GM13977 (cell line): Measurements from ENCODE around the gene HSPA13.

Source experiments
- DNase-seq: peaks from one replicate; pipeline ENCODE4 v3.0.0; 2012; ENCODE audit warnings: low spot score
- CTCF ChIP-seq: IDR thresholded peaks from 2 replicates; pipeline ENCODE4 v1.5.1; 2012; ENCODE audit warnings: mild to moderate bottlenecking, control low read depth; ENCODE audit not compliant: insufficient read depth; ENCODE audit errors: extremely low read depth, missing control alignments
- in situ Hi-C: fragments of 300-500 bp; cut with MboI; formaldehyde crosslinking; loops from one replicate; pipeline ENCODE4 v1.12.0; 2022; ENCODE audit warnings: low sequenced_read_pairs, low pct_unique_long_range_greater_than_20kb, mixed read lengths, inconsistent platforms; ENCODE audit not compliant: unreplicated experiment

The HSPA13 gene

GRCh38 chr21:14401217-14401616 lies 18.3 kb upstream of the HSPA13 start:
- no peak for DNase-seq
- in situ Hi-C loops = no loop called here

GRCh38 chr21:14388282-14388681 lies 5.3 kb upstream of the HSPA13 start:
- in situ Hi-C loops = no loop called here
- no peak for DNase-seq
- no peak for TF ChIP-seq CTCF

More at GRCh38 chr21:14401217-14401616, 18.3 kb upstream of the HSPA13 start:
- TF ChIP-seq CTCF = no peak

- in situ Hi-C loops = no loop called here
- no peak for DNase-seq
- TF ChIP-seq CTCF = no peak
Measured at GRCh38 chr21:14384453-14384852, 1.5 kb upstream of the HSPA13 start.

- in situ Hi-C loops = no loop called here
- TF ChIP-seq CTCF = no peak
- no peak for DNase-seq
Measured at GRCh38 chr21:14383596-14384180, 742 bp upstream of the HSPA13 start.

- DNase-seq = no peak
- TF ChIP-seq CTCF = no peak
- in situ Hi-C loops = no loop called here
Measured at GRCh38 chr21:14382486-14382834, 486 bp downstream of the HSPA13 start.

- no peak for DNase-seq
- TF ChIP-seq CTCF = no peak
- in situ Hi-C loops = no loop called here
Measured at GRCh38 chr21:14376854-14377253, 6.1 kb downstream of the HSPA13 start.

- no peak for DNase-seq
Measured at GRCh38 chr21:14366998-14367397, 15.9 kb downstream of the HSPA13 start.

More at GRCh38 chr21:14366998-14367397, 15.9 kb downstream of the HSPA13 start:
- in situ Hi-C loops = no loop called here
- TF ChIP-seq CTCF = no peak
